ENCODE results near the gene NSD2.
"Not testable (repeated sequence)": the region's sequence is repeated elsewhere in the genome, so short reads cannot be mapped to it uniquely, and the experiment has no call there.

NSD2 gene

GRCh38 chr4:1833307-1834046 lies 37.7 kb upstream of the NSD2 start:
- Histone ChIP-seq H3K4me1 (ENCODE audit: low read length) (peaks cover 23% of the 10 kb centered on the region), H4K20me1 (ENCODE audit: insufficient read depth, low read length) (0 out of 2 replicates have a peak, but pooled peaks cover 6% of the 10 kb centered on the region), H3K4me3 (ENCODE audit: low read length) (peak overlapping the region; percentile 36; the same call in 1 of the 2 replicates), H2AFZ (ENCODE audit: low read depth, low read length) (no peak overlapping the region), H3K79me2 (ENCODE audit: low read length) (peaks cover 10% of the 10 kb centered on the region), H3K9ac (ENCODE audit: low read length) (peak overlapping the region; percentile 56; the same call in 1 of the 2 replicates), H3K36me3 (replicated peaks; ENCODE audit: low read depth, low read length) (peaks cover 51% of the 10 kb centered on the region), H3K27me3 (ENCODE audit: low read depth, low read length) (no peaks in the 10 kb centered on the region), H3K4me2 (ENCODE audit: low read length) (peak overlapping the region; percentile 76), H3K9me3 (ENCODE audit: insufficient read depth, low read length) (no peaks in the 10 kb centered on the region), H3K27ac (ENCODE audit: low read length) (peak overlapping the region; percentile 71)
- no peak for TF ChIP-seq EZH2phosphoT487 (IDR thresholded peaks at IDR 0.05; ENCODE audit: low read depth)
- no peak for TF ChIP-seq CTCF (IDR thresholded peaks at IDR 0.05; ENCODE audit: low read depth, low read length)

GRCh38 chr4:1834047-1834775 lies 37.0 kb upstream of the NSD2 start:
- Histone ChIP-seq H3K27ac (ENCODE audit: low read length) (peak overlapping the region; percentile 71), H3K9me3 (ENCODE audit: insufficient read depth, low read length) (no peaks in the 10 kb centered on the region), H3K9ac (ENCODE audit: low read length) (peak overlapping the region; percentile 56; the same call in 1 of the 2 replicates), H2AFZ (ENCODE audit: low read depth, low read length) (peak overlapping the region; percentile 37; the same call in 1 of the 2 replicates), H3K36me3 (replicated peaks; ENCODE audit: low read depth, low read length) (peaks cover 53% of the 10 kb centered on the region), H3K4me1 (ENCODE audit: low read length) (peaks cover 23% of the 10 kb centered on the region), H3K4me2 (ENCODE audit: low read length) (peak overlapping the region; percentile 76), H3K27me3 (ENCODE audit: low read depth, low read length) (no peaks in the 10 kb centered on the region), H3K4me3 (ENCODE audit: low read length) (peak overlapping the region; percentile 36; the same call in 1 of the 2 replicates), H3K79me2 (ENCODE audit: low read length) (peaks cover 13% of the 10 kb centered on the region), H4K20me1 (ENCODE audit: insufficient read depth, low read length) (0 out of 2 replicates have a peak, but pooled peaks cover 6% of the 10 kb centered on the region)
- TF ChIP-seq EZH2phosphoT487 (IDR thresholded peaks at IDR 0.05; ENCODE audit: low read depth) (no peak), CTCF (IDR thresholded peaks at IDR 0.05; ENCODE audit: low read depth, low read length) (no peak)

- H3K27ac ChIP-seq (ENCODE audit: low read length); H3K27me3 ChIP-seq (ENCODE audit: low read depth, low read length): not testable (repeated sequence)
- H3K36me3 ChIP-seq (replicated peaks; ENCODE audit: low read depth, low read length): peaks cover 48% of the 10 kb centered on the region
These were observed 35.4 kb upstream of the NSD2 start for GRCh38 chr4:1835836-1836235.

GRCh38 chr4:1836650-1837049 lies 34.5 kb upstream of the NSD2 start:
- no peak overlapping the region for H3K4me3 ChIP-seq (ENCODE audit: low read length)
- H3K4me1 ChIP-seq (ENCODE audit: low read length): peaks cover 23% of the 10 kb centered on the region
- H3K9ac ChIP-seq (ENCODE audit: low read length): no peak overlapping the region
- no peak overlapping the region for H2AFZ ChIP-seq (ENCODE audit: low read depth, low read length)
- H3K27me3 ChIP-seq (ENCODE audit: low read depth, low read length): no peaks in the 10 kb centered on the region
- peaks cover 19% of the 10 kb centered on the region for H3K79me2 ChIP-seq (ENCODE audit: low read length)
- H3K9me3 ChIP-seq (ENCODE audit: insufficient read depth, low read length): no peaks in the 10 kb centered on the region
- no peak overlapping the region for H3K4me2 ChIP-seq (ENCODE audit: low read length)
- TF ChIP-seq CTCF (IDR thresholded peaks at IDR 0.05; ENCODE audit: low read depth, low read length) (no peak), EZH2phosphoT487 (IDR thresholded peaks at IDR 0.05; ENCODE audit: low read depth) (no peak)
- peaks cover 41% of the 10 kb centered on the region for H3K36me3 ChIP-seq (replicated peaks; ENCODE audit: low read depth, low read length)
- H4K20me1 ChIP-seq (ENCODE audit: insufficient read depth, low read length): 0 out of 2 replicates have a peak, but pooled peaks cover 6% of the 10 kb centered on the region
- H3K27ac ChIP-seq (ENCODE audit: low read length): no peak overlapping the region

More at GRCh38 chr4:1835836-1836235, 35.4 kb upstream of the NSD2 start:
- not testable (repeated sequence) for H2AFZ ChIP-seq (ENCODE audit: low read depth, low read length); H3K9ac ChIP-seq (ENCODE audit: low read length); H3K9me3 ChIP-seq (ENCODE audit: insufficient read depth, low read length); H3K4me2 ChIP-seq (ENCODE audit: low read length); H3K4me3 ChIP-seq (ENCODE audit: low read length); H4K20me1 ChIP-seq (ENCODE audit: insufficient read depth, low read length)
- peaks cover 23% of the 10 kb centered on the region for H3K4me1 ChIP-seq (ENCODE audit: low read length)
- peaks cover 17% of the 10 kb centered on the region for H3K79me2 ChIP-seq (ENCODE audit: low read length)
